K562 (cell line): ENCODE results near the gene USP8. TPM values are rescaled to one million over a fixed set of nuclear protein-coding genes. Genes with fewer than 3 reads are reported as not detected.

Experiments used
- ATAC-seq: fragments of 200-7000 bp; cut with Tn5 transposase; 3 replicates; pipeline ENCODE4 v1.9.1; 2020; ENCODE audit warnings: moderate library complexity
- BruUV-seq: library from RNA; stranded (reverse); fragments of 400-500 nt; replicated peaks from 2 replicates; lab custom pipeline; 2021; lab: Mats Ljungman, UMichigan
- CTCF ChIA-PET: fragments of 300-600 bp; formaldehyde crosslinking; extraction: SDS; loops from one replicate; lab custom pipeline; 2021; ENCODE audit warnings: low intra/inter-chr PET ratio; lab: Yijun Ruan, JAX
- POLR2A ChIA-PET: fragments of 300-600, 350-650 bp; sonication (Branson Sonifier 250); formaldehyde crosslinking; extraction: SDS; loops from one replicate; lab custom pipeline; 2021; ENCODE audit warnings: antibody characterized with exemption, inconsistent platforms; lab: Yijun Ruan, JAX
- DNase-seq, 4 experiments: peaks; one replicate each; pipeline versions ENCODE4 v3.0.0 to v3.0.0-alpha.2; 2011 to 2018; ENCODE audit warnings: low spot score in 3 of 4, mixed read lengths in 3 of 4; ENCODE audit errors: extremely low read depth in 1 of 4
- FAIRE-seq: peaks from 2 replicates; lab custom pipeline; 2011; peaks lifted over from hg19 to GRCh38; lab: Jason Lieb, UNC
- H2AFZ ChIP-seq: 2 replicates; pipeline ENCODE4 v1.6.0; 2011; ENCODE audit warnings: low read depth, low read length, control low read depth, inconsistent platforms
- H3K27ac ChIP-seq: fragments of 200-600 bp; 3 replicates; pipeline ENCODE4 v1.8.0; 2011; ENCODE audit warnings: low read depth, mild to moderate bottlenecking, control low read depth, inconsistent platforms, low read length, moderate library complexity, mixed read lengths; ENCODE audit errors: extremely low read depth
- H3K27me3 ChIP-seq, 2 experiments: fragments of 300-600 bp in 1 of 2; 2 replicates in 1 of 2; 3 replicates in 1 of 2; pipeline versions ENCODE4 v1.6.0 to v1.8.0; 2011; ENCODE audit warnings: inconsistent platforms in 2 of 2, low read length in 2 of 2, mild to moderate bottlenecking in 1 of 2, mixed read lengths in 1 of 2, moderate library complexity in 1 of 2; ENCODE audit not compliant: control insufficient read depth in 2 of 2, insufficient read depth in 2 of 2
- H3K36me3 ChIP-seq: fragments of 300-600 bp; 3 replicates; pipeline ENCODE4 v1.8.0; 2011; ENCODE audit warnings: mild to moderate bottlenecking, low read length, inconsistent platforms; ENCODE audit not compliant: control insufficient read depth, insufficient read depth
- H3K4me1 ChIP-seq, 2 experiments: fragments of 200-600 bp in 1 of 2; replicated peaks in 1 of 2; 2 replicates in 1 of 2; 3 replicates in 1 of 2; pipeline versions ENCODE4 v1.5.1 to v1.8.0; 2011; ENCODE audit warnings: inconsistent platforms in 2 of 2, low read length in 2 of 2, mild to moderate bottlenecking in 1 of 2, mixed read lengths in 1 of 2, moderate library complexity in 1 of 2; ENCODE audit not compliant: control insufficient read depth in 2 of 2, insufficient read depth in 2 of 2
- H3K4me2 ChIP-seq: 2 replicates; pipeline ENCODE4 v1.6.1; 2011; ENCODE audit warnings: low read length, control low read depth, inconsistent platforms, mixed read lengths; ENCODE audit not compliant: insufficient read depth
- H3K4me3 ChIP-seq: fragments of 200-600 bp; sonication (generic), shearing (Covaris generic); 2 replicates; pipeline ENCODE4 v1.5.1; 2016; ENCODE audit warnings: control low read depth, inconsistent platforms
- H3K79me2 ChIP-seq: fragments of 200-600 bp; 3 replicates; pipeline ENCODE4 v1.8.0; 2011; ENCODE audit warnings: low read length, inconsistent platforms; ENCODE audit not compliant: control insufficient read depth, insufficient read depth
- H3K9ac ChIP-seq, 2 experiments: 2 replicates each; pipeline versions ENCODE4 v1.6.0 to v1.6.1; 2011; ENCODE audit warnings: low read depth in 2 of 2, low read length in 2 of 2, control low read depth in 1 of 2, inconsistent platforms in 1 of 2, mild to moderate bottlenecking in 1 of 2, mixed read lengths in 1 of 2; ENCODE audit not compliant: insufficient read depth in 1 of 2
- H3K9me1 ChIP-seq: one replicate; pipeline ENCODE4 v1.6.0; 2011; ENCODE audit warnings: inconsistent platforms, mild to moderate bottlenecking, low read length, moderate library complexity; ENCODE audit not compliant: control insufficient read depth, insufficient read depth
- H3K9me3 ChIP-seq: replicated peaks from 2 replicates; pipeline ENCODE4 v1.5.1; 2011; ENCODE audit warnings: low read depth, low read length, inconsistent platforms; ENCODE audit not compliant: control insufficient read depth, insufficient read depth
- H4K20me1 ChIP-seq: replicated peaks from 2 replicates; pipeline ENCODE4 v1.6.1; 2011; ENCODE audit warnings: low read length, inconsistent platforms, mixed read lengths; ENCODE audit not compliant: control insufficient read depth, insufficient read depth
- ATF2 ChIP-seq: sonication (generic); formaldehyde crosslinking; IDR thresholded peaks from 2 replicates; pipeline ENCODE4 v1.8.1; 2022; ENCODE audit warnings: missing genetic modification reagents
- CEBPB ChIP-seq: fragments of 450-650 bp; IDR thresholded peaks from 2 replicates; pipeline ENCODE4 v1.6.1; 2016; ENCODE audit warnings: missing genetic modification characterization, missing compliant biosample characterization
- HDAC3 ChIP-seq: fragments of 450-650 bp; IDR thresholded peaks from 2 replicates; pipeline ENCODE4 v1.6.1; 2018; ENCODE audit warnings: borderline replicate concordance, mild to moderate bottlenecking, moderate library complexity; ENCODE audit not compliant: partially characterized antibody
- HDAC6 ChIP-seq: IDR thresholded peaks from 2 replicates; pipeline ENCODE4 v1.6.1; 2012; ENCODE audit warnings: low read depth, mild to moderate bottlenecking, control low read depth, inconsistent platforms, low read length, moderate library complexity
- ILK ChIP-seq: fragments of 450-650 bp; IDR thresholded peaks from 2 replicates; pipeline ENCODE4 v1.6.1; 2016; ENCODE audit warnings: missing genetic modification characterization, low read depth, mild to moderate bottlenecking, missing compliant biosample characterization, moderate library complexity, borderline replicate concordance
- LCOR ChIP-seq: sonication (generic); formaldehyde crosslinking; IDR thresholded peaks from 2 replicates; pipeline ENCODE4 v1.8.0; 2022; ENCODE audit warnings: mild to moderate bottlenecking, missing genetic modification reagents
- NCOA1 ChIP-seq: fragments of 450-650 bp; IDR thresholded peaks from 2 replicates; pipeline ENCODE4 v1.6.1; 2016; ENCODE audit warnings: low read depth
- PATZ1 ChIP-seq: fragments of 250-450 bp; sonication (Bioruptor Pico); IDR thresholded peaks from 2 replicates; pipeline ENCODE4 v1.5.0; 2020; ENCODE audit warnings: mild to moderate bottlenecking, borderline replicate concordance
- POLR2AphosphoS2 ChIP-seq: IDR thresholded peaks from 2 replicates; pipeline ENCODE4 v1.6.1; 2012; ENCODE audit warnings: low read length, improper control_type of control experiment
- POLR2AphosphoS5 ChIP-seq: IDR thresholded peaks from 2 replicates; pipeline ENCODE4 v1.6.1; 2011; ENCODE audit warnings: mild to moderate bottlenecking, low read depth, low read length, moderate library complexity; ENCODE audit not compliant: control insufficient read depth, insufficient read depth
- POLR3G ChIP-seq: IDR thresholded peaks from 2 replicates; pipeline ENCODE4 v1.6.1; 2011; ENCODE audit not compliant: insufficient read length, insufficient replicate concordance; ENCODE audit errors: extremely low read depth
- SIX5 ChIP-seq, 2 experiments: IDR thresholded peaks; 2 replicates each; pipeline ENCODE4 v1.6.1; 2011; ENCODE audit warnings: low read length in 2 of 2, borderline replicate concordance in 1 of 2, low read depth in 1 of 2, mild to moderate bottlenecking in 1 of 2, moderate library complexity in 1 of 2; ENCODE audit not compliant: insufficient read depth in 1 of 2
- TAF9B ChIP-seq: fragments of 450-650 bp; IDR thresholded peaks from 2 replicates; pipeline ENCODE4 v1.6.1; 2018; ENCODE audit warnings: mild to moderate bottlenecking; ENCODE audit not compliant: partially characterized antibody
- TEAD2 ChIP-seq: fragments of 450-650 bp; IDR thresholded peaks from 2 replicates; pipeline ENCODE4 v1.6.1; 2016; ENCODE audit warnings: missing genetic modification characterization, control low read depth, missing compliant biosample characterization
- ZNF134 ChIP-seq: fragments of 250-450 bp; sonication (Bioruptor Pico); conservative IDR thresholded peaks from 2 replicates; pipeline ENCODE4 v1.4.0; 2020
- ZNF274 ChIP-seq: IDR thresholded peaks from 2 replicates; pipeline ENCODE4 v1.6.1; 2011; ENCODE audit warnings: low read depth, mild to moderate bottlenecking, low read length, moderate library complexity, borderline replicate concordance
- WGBS: fragments of 100-300 bp; shearing (Covaris generic); methylation state at CpG from one replicate; pipeline ENCODE4 v1.1.6; 2016; ENCODE audit warnings: low coverage, mixed read lengths; ENCODE audit not compliant: insufficient coverage; ENCODE audit errors: missing lambda C conversion rate; 5-methylcytosine and 5-hydroxymethylcytosine counted together
- in situ Hi-C: fragments of 300-500 bp; cut with MboI; formaldehyde crosslinking; loops from 4 replicates; pipeline ENCODE4 v1.15.0; 2018; ENCODE audit warnings: inconsistent platforms, mixed read lengths
- intact Hi-C: fragments of 100-400 bp; cut with micrococcal nuclease; formaldehyde crosslinking; loops from 2 replicates; pipeline ENCODE4 v1.14.2; 2022
- polyA plus RNA-seq, 8 experiments: library from polyadenylated mRNA; depleted of rRNA in 4 of 8; stranded (reverse) in 5 of 8; unstranded in 3 of 8; fragments of >200 nt; fragmentation: Nextera tagmentation in 2 of 8; fragmentation: Illumina TruSeq in 1 of 8; extraction: Ambion mirVana in 2 of 8; extraction: Trizol in 1 of 8; gene quantifications; 2 replicates each; pipeline versions ENCODE4 v1.2.1 to v1.2.3, GENCODE V29; 2011 to 2014; ENCODE audit warnings: inconsistent platforms in 1 of 8, missing spikeins in 1 of 8
- total RNA-seq, 7 experiments: library from RNA; depleted of rRNA in 6 of 7; stranded (reverse); fragments of >200 nt in 6 of 7; fragmentation: Illumina TruSeq in 2 of 7; extraction: Trizol in 2 of 7; gene quantifications; 2 replicates each; pipeline versions ENCODE4 v1.2.1 to v1.2.3, GENCODE V29; 2011 to 2021; ENCODE audit warnings: low replicate concordance in 1 of 7
- TF ChIP-seq, protein P1 (sequence below): fragments of 450-650 bp; formaldehyde crosslinking; IDR thresholded peaks from 2 replicates; pipeline ENCODE4 v1.4.0; 2020; ENCODE audit warnings: mild to moderate bottlenecking, moderate library complexity
- TF ChIP-seq, protein P2 (sequence below): fragments of 250-450 bp; sonication (Bioruptor Pico); IDR thresholded peaks from 2 replicates; pipeline ENCODE4 v1.8.0; 2022; ENCODE audit warnings: inconsistent platforms, mild to moderate bottlenecking, moderate library complexity, borderline replicate concordance

USP8 gene
- total and polyA plus RNA-seq, 9 of the 15 experiments (the other 6 are each of a cell fraction or from before 2014, with no cell fraction given), result 35.1 to 58.4 (median 46.1) TPM

DNA sequence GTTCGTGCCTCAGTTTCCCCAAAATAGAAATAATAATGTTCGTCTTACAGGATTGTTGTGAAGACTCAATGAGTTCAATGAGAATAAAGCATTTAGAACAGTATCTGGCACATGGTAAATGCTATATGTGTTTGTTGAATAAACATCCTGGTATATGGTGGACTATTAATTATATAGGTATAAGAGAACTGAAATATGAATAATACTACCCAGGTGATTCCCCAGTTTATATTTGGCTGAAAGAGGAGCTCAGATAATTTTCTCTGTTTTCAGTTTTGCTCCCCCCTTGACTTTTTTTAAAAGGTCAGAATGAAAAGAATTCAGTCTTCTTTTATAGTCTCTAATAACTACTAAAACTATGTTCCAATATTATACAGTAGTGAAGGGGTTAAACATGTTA is 46.9 kb downstream of the USP8 start:
- 82% methylated on average over 2 of the region's 2 CpGs for WGBS
- no peak for FAIRE-seq
- H3K4me2 ChIP-seq, result no peak overlapping the region
- no peak overlapping the region for H3K27ac ChIP-seq
- no peak overlapping the region for H3K9ac ChIP-seq
- BruUV-seq, result no TSS peak
- ChIA-PET CTCF (no interaction called here), POLR2A (no interaction called here)
- no peaks in the 10 kb centered on the region for H3K79me2 ChIP-seq
- intact Hi-C loops, result no loop called here
- no peak for DNase-seq
- in situ Hi-C loops, result no loop called here
- H4K20me1 ChIP-seq, result no peaks in the 10 kb centered on the region
- H3K9me1 ChIP-seq, result no peaks in the 10 kb centered on the region
- no peaks in the 10 kb centered on the region for H3K9me3 ChIP-seq
- ATAC-seq, result no peak
- H2AFZ ChIP-seq, result no peak overlapping the region
- peaks cover 60% of the 10 kb centered on the region for H3K36me3 ChIP-seq
- TF ChIP-seq SIX5 (IDR thresholded peaks at IDR 0.05; ENCODE audit: borderline replicate concordance in 1 of 2, insufficient read depth in 1 of 2, low read depth in 1 of 2, low read length in 2 of 2) (no peak), LCOR (CRISPR knock-in tag) (no peak), ILK (tag) (no peak), ZNF134 (CRISPR knock-in tag) (no peak), POLR2AphosphoS5 (no peak), POLR3G (no peak), POLR2AphosphoS2 (no peak), HDAC3 (no peak), CEBPB (tag) (no peak), NCOA1 (no peak), ATF2 (CRISPR knock-in tag) (no peak), TAF9B (no peak), TEAD2 (tag) (no peak), HDAC6 (no peak), PATZ1 (CRISPR knock-in tag) (no peak), ZNF274 (no peak)
- TF ChIP-seq, protein P1, sequence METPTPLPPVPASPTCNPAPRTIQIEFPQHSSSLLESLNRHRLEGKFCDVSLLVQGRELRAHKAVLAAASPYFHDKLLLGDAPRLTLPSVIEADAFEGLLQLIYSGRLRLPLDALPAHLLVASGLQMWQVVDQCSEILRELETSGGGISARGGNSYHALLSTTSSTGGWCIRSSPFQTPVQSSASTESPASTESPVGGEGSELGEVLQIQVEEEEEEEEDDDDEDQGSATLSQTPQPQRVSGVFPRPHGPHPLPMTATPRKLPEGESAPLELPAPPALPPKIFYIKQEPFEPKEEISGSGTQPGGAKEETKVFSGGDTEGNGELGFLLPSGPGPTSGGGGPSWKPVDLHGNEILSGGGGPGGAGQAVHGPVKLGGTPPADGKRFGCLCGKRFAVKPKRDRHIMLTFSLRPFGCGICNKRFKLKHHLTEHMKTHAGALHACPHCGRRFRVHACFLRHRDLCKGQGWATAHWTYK (CRISPR knock-in tag), result no peak
- TF ChIP-seq, protein P2, sequence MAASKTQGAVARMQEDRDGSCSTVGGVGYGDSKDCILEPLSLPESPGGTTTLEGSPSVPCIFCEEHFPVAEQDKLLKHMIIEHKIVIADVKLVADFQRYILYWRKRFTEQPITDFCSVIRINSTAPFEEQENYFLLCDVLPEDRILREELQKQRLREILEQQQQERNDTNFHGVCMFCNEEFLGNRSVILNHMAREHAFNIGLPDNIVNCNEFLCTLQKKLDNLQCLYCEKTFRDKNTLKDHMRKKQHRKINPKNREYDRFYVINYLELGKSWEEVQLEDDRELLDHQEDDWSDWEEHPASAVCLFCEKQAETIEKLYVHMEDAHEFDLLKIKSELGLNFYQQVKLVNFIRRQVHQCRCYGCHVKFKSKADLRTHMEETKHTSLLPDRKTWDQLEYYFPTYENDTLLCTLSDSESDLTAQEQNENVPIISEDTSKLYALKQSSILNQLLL (CRISPR knock-in tag), result no peak
- peaks cover 0 to 2% of the 10 kb centered on the region in 2 experiments; a peak in 1 of 5 replicates for H3K4me1 ChIP-seq
- no peak overlapping the region for H3K4me3 ChIP-seq
- H3K27me3 ChIP-seq, result no peaks in the 10 kb centered on the region
